GM21576 (cell line): ENCODE measurements around the gene NDST4.
A peak's percentile ranks its signal among the peaks of the same experiment; 100 is the strongest.

ENCODE experiments used
- ATAC-seq: cut with Tn5 transposase; IDR thresholded peaks from one replicate; pipeline ENCODE4 v1.9.1; 2021; ENCODE audit warnings: mild to moderate bottlenecking, moderate library complexity; ENCODE audit not compliant: unreplicated experiment

Gene NDST4

GRCh38 chr4:114921191-114921590 lies 192.2 kb downstream of the NDST4 start:
- ATAC-seq, result no peak

- no peak for ATAC-seq
Observed at GRCh38 chr4:114911111-114911510, 202.3 kb downstream of the NDST4 start.

GRCh38 chr4:114907568-114907967 lies 205.9 kb downstream of the NDST4 start:
- ATAC-seq, result no peak

GRCh38 chr4:114905017-114905416 lies 208.4 kb downstream of the NDST4 start:
- ATAC-seq, result no peak

GRCh38 chr4:114900934-114901333 lies 212.5 kb downstream of the NDST4 start:
- ATAC-seq, result no peak

GRCh38 chr4:114890773-114891172 lies 222.6 kb downstream of the NDST4 start:
- no peak for ATAC-seq

- ATAC-seq, result no peak
Observed at GRCh38 chr4:114886761-114887160, 226.7 kb downstream of the NDST4 start.

- no peak for ATAC-seq
Observed at GRCh38 chr4:114883641-114884040, 229.8 kb downstream of the NDST4 start.

GRCh38 chr4:114879916-114880669 lies 233.3 kb downstream of the NDST4 start:
- no peak for ATAC-seq

- ATAC-seq, result no peak
Observed at GRCh38 chr4:114875630-114876029, 237.8 kb downstream of the NDST4 start.

GRCh38 chr4:114874321-114874720 lies 239.1 kb downstream of the NDST4 start:
- ATAC-seq, result no peak

- no peak for ATAC-seq
Observed at GRCh38 chr4:114870987-114871386, 242.4 kb downstream of the NDST4 start.

- ATAC-seq, result no peak
Observed at GRCh38 chr4:114866901-114867670, 246.3 kb downstream of the NDST4 start.

GRCh38 chr4:114864060-114864459 lies 249.4 kb downstream of the NDST4 start:
- no peak for ATAC-seq

GRCh38 chr4:114860786-114861185 lies 252.6 kb downstream of the NDST4 start:
- no peak for ATAC-seq

- no peak for ATAC-seq
Observed at GRCh38 chr4:114857831-114858230, 255.6 kb downstream of the NDST4 start.

GRCh38 chr4:114839986-114840385 lies 273.4 kb downstream of the NDST4 start:
- ATAC-seq, result peak; percentile 64

GRCh38 chr4:114830628-114831027 lies 282.8 kb downstream of the NDST4 start:
- ATAC-seq, result no peak

GRCh38 chr4:114827651-114828050 lies 285.8 kb downstream of the NDST4 start:
- no peak for ATAC-seq

GRCh38 chr4:114815760-114816159 lies 297.7 kb downstream of the NDST4 start:
- ATAC-seq, result no peak

GRCh38 chr4:114813961-114814360 lies 299.5 kb downstream of the NDST4 start:
- ATAC-seq, result no peak

- ATAC-seq, result no peak
Observed at GRCh38 chr4:114811564-114812301, 301.7 kb downstream of the NDST4 start.
